Measurements from ENCODE around the gene RHOBTB3.

DNA sequence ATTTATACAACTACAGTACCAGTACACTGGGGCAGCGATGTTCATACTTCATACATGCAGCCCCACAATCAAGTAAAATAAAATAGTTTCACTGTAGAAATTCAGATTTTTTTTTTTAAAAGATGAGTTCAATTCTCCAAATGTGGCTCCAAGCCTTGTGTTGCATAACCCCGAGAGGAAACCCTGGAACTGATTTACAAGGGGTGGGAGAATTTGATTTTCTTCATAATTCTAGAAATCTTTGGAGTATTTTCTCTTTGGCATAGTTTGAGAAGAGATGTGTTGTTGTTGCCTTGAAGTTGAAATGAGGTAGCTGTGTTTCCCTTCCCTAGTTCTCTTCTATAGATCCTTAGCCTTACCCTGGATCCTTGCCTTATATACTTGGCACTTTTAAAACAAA is 3.1 kb downstream of the RHOBTB3 start:
- TF ChIP-seq, protein P1, sequence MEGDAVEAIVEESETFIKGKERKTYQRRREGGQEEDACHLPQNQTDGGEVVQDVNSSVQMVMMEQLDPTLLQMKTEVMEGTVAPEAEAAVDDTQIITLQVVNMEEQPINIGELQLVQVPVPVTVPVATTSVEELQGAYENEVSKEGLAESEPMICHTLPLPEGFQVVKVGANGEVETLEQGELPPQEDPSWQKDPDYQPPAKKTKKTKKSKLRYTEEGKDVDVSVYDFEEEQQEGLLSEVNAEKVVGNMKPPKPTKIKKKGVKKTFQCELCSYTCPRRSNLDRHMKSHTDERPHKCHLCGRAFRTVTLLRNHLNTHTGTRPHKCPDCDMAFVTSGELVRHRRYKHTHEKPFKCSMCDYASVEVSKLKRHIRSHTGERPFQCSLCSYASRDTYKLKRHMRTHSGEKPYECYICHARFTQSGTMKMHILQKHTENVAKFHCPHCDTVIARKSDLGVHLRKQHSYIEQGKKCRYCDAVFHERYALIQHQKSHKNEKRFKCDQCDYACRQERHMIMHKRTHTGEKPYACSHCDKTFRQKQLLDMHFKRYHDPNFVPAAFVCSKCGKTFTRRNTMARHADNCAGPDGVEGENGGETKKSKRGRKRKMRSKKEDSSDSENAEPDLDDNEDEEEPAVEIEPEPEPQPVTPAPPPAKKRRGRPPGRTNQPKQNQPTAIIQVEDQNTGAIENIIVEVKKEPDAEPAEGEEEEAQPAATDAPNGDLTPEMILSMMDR (IDR thresholded peaks at IDR 0.05 in 4 of 5, conservative IDR thresholded peaks at IDR 0.05 in 1 of 5), result no peak
- TF ChIP-seq POLR2A (IDR thresholded peaks at IDR 0.05), result no peak

Measured in gastrocnemius medialis (tissue), 4 donors.